DMS53 (cell line): ENCODE data around the gene TMEM163.
A peak's percentile ranks its signal among the peaks of the same experiment; 100 is the strongest.
"Not testable (repeated sequence)": the region's sequence is repeated elsewhere in the genome, so short reads cannot be mapped to it uniquely, and the experiment has no call there.

Experiments used
- DNase-seq: peaks from one replicate; lab custom pipeline; 2025; lab: John Stamatoyannopoulos, UW

TMEM163 gene

GRCh38 chr2:134522496-134523455 lies 196.0 kb downstream of the TMEM163 start:
- no peak for DNase-seq

- DNase-seq: no peak
Measured at GRCh38 chr2:134518101-134518500, 200.7 kb downstream of the TMEM163 start.

DNA sequence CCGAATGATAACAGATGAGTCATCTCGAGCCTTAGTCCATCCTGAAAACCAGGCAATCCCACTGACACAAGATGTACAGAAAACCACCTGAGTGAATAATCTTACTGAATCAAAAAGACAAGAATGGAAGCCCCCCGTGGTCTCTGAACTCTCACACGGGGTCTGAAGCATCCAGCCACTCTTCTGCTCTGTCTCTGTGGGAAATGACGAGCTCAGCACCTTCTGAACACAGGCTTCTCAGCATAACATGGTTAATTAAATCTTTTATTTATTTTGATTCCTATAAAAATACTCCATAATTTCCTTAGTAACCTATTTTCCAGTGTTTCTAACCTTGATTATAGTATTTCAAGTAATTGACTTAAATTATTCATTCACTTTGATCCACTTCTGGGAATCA lies 203.7 kb downstream of the TMEM163 start:
- no peak for DNase-seq

DNA sequence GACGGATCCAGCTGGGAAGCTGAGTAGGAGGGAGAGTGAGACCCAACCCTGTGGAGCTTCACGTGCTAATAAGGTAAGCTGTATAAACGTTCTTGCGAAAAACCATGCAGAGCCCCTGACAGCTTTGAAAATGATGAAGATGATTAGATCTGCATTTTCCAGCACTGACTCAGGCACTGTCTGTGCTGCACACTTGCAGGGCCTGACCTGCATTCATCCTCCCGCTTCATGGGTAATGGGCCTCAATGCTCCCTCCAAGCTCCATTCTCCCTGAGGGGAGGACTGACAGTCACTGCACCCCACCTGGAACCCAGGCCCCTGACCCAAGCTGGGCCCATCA lies 205.4 kb downstream of the TMEM163 start:
- DNase-seq: no peak

DNA sequence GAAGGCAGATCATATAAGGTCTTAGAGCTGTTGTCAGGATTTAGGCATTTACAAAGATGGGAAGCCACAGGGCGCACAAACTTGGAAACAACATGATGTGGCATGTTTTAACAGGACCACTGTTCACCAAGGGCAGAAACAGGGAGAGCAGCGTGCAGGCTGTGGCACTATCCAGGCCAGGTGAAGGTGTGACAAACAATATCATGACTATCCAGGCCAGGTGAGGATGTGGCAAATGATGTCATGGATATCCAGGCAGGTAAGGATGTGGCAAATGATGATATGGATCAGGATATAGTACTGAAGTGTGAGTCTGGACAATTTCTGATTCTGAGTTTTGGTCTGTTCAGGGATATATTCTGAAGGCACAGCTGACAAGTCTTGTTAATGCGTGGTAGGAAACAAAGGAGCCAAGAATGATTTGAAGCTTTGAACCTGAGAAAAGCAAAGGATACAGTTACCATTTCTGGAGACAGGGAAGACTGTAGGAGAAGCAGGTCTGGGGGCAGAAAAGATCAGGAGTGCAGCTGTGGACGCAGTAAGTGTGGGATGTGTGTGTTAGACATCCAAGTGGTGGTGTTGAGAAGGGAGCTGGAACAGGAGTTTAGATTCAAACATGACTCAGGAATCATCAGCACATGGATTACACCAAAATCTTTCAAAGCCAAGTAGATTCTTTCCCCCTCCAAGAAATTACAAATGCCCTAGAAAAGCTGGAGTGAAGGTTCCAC lies 205.9 kb downstream of the TMEM163 start:
- no peak for DNase-seq

- DNase-seq: no peak
Measured at GRCh38 chr2:134508391-134508790, 210.4 kb downstream of the TMEM163 start.

GRCh38 chr2:134507697-134508096 lies 211.1 kb downstream of the TMEM163 start:
- DNase-seq: no peak

- not testable (repeated sequence) for DNase-seq
Measured at GRCh38 chr2:134507159-134507558, 211.6 kb downstream of the TMEM163 start.

DNA sequence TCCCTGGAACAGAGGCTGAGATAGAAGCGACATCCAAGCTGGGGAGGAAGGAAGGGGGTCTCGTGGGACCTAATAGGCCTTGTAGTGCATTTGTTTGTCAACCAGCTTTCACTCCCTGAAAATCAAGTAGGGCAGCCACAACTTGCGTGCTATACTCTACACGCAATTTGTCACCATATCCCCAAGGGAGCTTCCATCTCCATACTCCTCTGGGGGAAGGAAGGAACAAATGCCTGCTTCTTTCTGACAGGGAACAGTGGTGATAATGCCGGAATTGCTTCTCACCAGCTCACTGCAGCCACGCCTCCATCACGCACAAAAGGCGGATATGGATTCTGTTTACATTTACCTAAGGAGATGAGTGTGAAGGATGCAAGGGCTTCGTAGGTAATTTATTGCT lies 213.4 kb downstream of the TMEM163 start:
- no peak for DNase-seq

DNA sequence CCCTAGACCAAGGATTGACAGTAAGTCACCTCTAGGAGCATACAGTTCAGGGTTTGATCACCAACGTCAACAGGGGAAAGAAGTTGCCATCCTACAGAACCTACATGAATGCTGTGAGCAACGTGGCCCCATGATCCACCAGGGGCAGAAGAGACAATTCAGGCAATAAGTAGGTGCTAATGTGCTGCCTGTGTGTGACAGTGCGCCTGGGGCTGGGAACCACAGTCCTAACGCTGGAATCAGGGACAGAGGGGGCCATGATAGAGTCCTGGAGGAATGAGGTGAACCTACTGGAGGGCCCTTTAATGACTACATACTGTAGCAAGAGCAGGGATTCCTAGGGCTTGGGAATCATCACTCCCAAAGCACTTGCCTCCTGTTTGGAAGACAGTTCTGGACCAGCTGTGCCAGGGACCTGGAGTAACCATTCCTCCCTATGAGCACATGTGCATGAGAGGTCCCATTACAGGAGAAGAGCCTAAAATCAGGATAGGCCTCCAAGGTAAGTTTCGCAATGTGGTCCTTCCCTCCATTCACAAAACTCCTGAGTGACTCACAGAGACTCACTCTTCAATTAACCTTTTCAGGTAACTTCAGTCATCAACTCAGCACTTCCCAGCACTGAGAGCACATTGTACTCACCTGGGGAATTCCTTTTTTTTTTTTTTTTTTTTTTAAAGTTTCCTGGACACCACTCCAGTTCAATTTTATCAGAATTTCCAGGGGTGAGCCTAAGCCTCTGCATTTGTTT lies 214.0 kb downstream of the TMEM163 start:
- DNase-seq: no peak

- DNase-seq: no peak
Measured at GRCh38 chr2:134502104-134502503, 216.7 kb downstream of the TMEM163 start.

- no peak for DNase-seq
Measured at GRCh38 chr2:134501476-134502091, 217.2 kb downstream of the TMEM163 start.

GRCh38 chr2:134500211-134500935 lies 218.4 kb downstream of the TMEM163 start:
- no peak for DNase-seq

DNA sequence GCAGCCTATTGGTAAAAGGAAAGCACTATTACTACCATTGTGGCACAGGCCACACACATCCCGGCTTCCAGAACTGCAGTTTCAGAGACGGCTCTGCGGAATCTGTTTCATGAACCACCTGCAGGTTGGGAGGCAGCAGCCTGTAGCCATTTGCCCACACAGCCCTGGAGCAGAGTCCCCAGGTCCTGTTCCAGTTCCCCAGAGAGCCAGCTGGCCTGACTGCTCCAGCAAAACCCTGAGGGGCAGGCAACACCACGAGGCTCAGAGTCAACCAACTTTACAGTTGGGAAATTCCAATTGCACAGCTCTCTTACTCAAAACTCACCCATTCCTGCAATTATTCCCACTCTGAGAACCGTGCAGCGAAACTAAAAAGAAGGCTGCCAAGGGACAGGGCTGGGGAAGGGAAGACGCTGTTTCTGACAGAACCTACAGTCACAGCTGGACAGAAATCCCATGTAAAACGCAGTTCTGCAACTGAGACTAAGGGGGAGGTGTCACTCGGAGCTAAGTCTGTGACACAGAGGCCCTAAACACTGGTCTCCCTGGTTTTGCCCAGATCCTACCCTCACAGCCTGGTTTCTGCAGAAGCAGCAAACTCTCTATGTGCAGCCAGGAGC lies 219.4 kb downstream of the TMEM163 start:
- no peak for DNase-seq

GRCh38 chr2:134498654-134499053 lies 220.1 kb downstream of the TMEM163 start:
- DNase-seq: no peak

- no peak for DNase-seq
Measured at GRCh38 chr2:134493797-134494196, 225.0 kb downstream of the TMEM163 start.

DNA sequence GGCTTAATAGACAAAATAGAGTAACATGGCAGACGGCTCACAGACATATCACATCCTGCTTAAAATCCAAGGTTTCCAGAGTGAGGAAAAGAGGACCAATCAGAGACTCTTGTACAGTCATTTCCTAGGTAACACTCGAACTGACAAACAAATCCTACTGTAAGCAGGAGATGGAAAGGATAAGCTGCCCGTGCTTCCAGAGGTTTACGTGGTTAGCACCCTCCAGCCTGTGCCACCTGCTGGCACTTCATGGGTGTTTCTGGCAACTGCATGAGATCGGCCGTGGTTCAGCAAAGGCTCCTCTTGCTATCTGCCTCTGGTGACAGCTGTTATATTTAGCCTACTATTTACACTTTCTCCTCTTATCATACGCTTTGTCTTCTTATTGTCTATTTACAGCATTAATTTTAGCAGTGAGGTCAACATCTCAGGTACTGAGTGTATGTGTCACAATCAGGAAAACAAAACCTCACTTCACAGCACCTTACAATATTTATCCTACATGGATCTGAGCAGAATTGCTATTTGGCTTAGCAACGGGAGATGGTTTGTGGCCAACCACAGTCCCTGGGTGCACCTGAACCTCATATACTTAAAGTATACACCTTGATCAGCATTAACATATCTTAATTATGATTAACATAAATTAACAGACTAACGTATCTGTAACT lies 226.9 kb downstream of the TMEM163 start:
- peak; percentile 93 for DNase-seq

DNA sequence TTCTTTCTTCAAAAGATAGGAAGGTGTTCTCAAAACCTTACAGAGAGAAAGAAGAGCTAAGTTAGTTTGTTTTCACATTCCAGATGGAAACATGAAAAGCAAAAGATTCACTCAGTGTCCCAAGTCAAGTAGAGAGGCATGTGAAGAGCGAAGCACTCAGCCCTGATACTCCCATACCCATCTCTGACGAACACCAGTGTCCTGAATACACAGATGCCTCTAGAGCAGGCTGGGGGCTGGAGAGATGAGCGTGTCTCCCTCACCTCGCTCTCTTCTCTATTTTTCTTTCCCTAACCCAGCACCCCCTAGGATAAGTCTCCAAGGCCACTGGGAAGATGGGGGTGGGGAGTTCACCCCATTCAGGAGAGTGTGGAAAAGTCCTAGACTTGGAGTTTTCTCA lies 227.8 kb downstream of the TMEM163 start:
- peak; percentile 16 for DNase-seq

DNA sequence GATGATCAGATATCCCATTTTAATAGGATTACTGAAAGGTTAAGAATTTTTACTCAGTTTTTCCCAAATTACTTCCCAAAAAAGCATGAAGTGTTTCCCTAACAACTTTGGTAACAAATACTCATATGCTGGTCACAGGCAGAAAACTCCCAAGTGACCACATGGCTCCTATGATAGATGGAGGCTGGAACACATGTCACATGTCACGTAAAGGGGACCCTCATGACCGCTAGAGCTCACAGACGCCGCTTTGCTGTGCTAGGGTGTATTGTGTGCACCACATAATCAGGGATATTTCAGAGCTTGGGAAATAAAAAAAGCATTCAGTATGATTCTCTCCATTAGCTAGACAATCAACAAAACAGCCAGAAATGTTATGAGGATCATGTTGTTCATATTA lies 228.2 kb downstream of the TMEM163 start:
- no peak for DNase-seq

- no peak for DNase-seq
Measured at GRCh38 chr2:134489732-134490384, 228.9 kb downstream of the TMEM163 start.
